Measurements from ENCODE around the gene NKX1-2. TPM values are rescaled to one million over a fixed set of nuclear protein-coding genes. Genes with fewer than 3 reads are reported as not detected.

Gene NKX1-2
- total RNA-seq, 1 donor from 2014 or later: not detected

DNA sequence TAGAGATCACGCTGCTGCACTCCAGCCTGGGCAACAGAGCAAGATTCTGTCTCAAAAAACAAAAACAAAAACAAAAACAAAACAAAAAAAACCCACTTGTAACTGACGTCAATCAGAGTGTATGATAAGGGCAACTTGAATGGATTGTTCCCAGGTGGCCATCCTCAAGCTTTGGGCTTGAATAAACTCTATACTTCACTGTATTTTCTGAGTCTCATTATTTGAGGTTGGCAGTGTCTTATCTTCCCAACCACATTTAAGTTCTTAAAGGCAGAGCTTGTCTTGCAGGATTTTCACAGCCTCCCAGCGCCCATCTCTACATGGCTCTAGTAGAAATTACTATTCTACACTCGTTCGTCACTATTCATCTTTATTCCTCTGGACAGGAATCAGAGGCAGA lies 26.0 kb downstream of the NKX1-2 start:
- no peak for ATAC-seq
- intact Hi-C loops (cut with DNase I): no loop called here
- DNase-seq (ENCODE audit: missing footprints): no peak

DNA sequence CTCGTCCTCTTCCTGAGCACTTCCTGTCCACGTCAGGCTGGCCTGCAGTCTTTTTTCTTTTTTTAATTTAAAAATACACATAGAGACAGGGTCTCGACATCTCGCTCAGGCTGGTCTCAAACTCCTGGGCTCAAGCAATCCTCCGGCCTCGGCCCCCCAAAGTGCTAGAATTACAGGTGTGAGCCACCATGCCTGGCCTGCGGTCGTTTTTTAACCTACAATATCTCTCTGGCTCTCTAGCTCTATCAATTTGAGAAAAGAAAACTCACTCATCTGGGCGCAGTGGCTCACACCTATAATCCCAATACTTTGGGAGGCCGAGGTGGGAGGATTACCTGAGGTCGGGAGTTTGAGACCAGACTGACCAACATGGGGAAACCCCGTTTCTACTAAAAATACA lies 27.1 kb downstream of the NKX1-2 start:
- intact Hi-C loops (cut with DNase I): no loop called here
- ATAC-seq (no peak), DNase-seq (ENCODE audit: missing footprints) (no peak)

DNA sequence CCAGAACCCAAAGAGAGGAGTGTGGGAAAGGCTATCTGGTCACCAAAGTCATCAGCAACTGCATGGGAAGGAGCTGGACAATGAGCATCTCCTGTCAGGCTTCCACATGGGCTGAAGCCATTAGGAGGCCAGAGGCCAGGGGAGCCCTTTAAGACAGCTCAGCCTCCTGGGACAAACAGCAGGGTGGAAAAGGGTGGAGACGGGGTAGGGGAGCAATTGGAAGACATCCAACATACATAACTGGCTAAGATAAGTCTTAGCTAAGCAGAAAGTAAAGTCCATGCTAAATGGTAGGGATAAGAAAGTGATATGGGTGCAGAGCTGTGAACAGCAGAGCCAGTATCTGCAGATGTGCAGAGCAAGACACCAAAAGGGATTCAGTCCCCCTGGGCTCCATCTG lies 29.6 kb downstream of the NKX1-2 start:
- no peak for DNase-seq (ENCODE audit: missing footprints)
- no peak for ATAC-seq
- intact Hi-C loops (cut with DNase I): no loop called here

DNA sequence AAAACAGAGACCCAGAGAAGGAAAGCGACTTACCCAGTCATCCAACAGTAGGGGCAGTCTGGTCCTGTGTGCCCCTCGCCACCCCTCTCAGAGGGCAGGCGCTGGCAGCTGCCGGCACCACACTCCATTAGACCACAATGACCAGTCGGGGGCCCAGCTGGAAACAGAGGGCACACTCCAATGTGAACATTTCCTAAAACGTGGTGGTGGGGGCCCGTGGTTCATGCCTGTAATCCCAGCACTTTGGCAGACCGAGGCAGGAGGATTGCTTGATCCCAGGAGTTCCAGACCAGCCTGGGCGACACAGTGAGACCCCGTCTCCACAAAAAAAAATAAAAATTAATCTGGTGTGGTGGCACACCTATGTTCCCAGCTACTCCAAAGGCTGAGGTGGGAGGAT lies 30.2 kb downstream of the NKX1-2 start:
- DNase-seq (ENCODE audit: missing footprints) (no peak), ATAC-seq (no peak)
- intact Hi-C loops (cut with DNase I): no loop called here

DNA sequence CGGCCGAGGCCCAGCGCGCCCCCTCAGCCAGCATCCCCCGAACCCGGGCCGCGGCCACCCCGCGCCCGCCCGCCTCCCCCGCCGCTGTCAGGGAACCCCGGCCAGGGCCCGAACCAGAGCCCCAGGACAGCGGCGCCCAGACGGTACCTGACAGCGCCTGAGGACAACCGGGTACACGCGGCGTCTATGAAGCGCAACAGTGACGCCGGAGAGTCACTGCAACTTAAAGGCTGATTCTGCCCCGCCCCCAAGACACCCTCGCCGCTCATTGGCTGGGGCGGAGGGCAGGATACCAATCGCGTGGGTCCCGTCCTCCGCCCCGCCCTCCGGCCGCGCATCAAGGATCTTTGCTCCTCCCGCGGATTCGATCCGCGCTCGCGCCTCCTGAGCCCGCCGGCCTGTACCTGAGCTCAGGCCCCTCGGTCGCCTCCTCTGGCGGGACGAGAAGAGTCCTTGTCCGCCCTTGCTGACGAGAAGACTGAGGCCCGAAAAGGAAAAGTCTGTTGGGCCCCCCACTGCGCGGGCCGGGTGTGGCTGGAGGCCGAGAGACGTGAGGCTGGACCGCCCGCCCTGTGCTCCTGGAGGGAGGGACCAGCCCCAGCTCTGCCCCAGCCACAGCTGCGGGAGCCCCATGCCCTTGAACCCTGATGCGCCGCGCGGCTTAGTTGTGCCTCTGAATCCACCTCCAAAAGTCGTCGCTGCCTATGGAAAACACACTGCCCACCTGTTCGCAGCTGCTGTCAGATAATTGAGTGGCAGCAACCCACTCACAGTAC lies 30.9 kb downstream of the NKX1-2 start, which contains the start of gene OAT:
OAT (minus strand) TSS at position 198 of the 776 bp plus-strand sequence. CDS start 6,752 bp downstream, outside the sequence.
- ATAC-seq: peak; percentile 98
- intact Hi-C loops (cut with DNase I): loop anchor here (1.0 kb wide), 1 partner anchor 106 kb away; no protein-coding TSS in a partner anchor
- peak; percentile 98 for DNase-seq (ENCODE audit: missing footprints)

DNA sequence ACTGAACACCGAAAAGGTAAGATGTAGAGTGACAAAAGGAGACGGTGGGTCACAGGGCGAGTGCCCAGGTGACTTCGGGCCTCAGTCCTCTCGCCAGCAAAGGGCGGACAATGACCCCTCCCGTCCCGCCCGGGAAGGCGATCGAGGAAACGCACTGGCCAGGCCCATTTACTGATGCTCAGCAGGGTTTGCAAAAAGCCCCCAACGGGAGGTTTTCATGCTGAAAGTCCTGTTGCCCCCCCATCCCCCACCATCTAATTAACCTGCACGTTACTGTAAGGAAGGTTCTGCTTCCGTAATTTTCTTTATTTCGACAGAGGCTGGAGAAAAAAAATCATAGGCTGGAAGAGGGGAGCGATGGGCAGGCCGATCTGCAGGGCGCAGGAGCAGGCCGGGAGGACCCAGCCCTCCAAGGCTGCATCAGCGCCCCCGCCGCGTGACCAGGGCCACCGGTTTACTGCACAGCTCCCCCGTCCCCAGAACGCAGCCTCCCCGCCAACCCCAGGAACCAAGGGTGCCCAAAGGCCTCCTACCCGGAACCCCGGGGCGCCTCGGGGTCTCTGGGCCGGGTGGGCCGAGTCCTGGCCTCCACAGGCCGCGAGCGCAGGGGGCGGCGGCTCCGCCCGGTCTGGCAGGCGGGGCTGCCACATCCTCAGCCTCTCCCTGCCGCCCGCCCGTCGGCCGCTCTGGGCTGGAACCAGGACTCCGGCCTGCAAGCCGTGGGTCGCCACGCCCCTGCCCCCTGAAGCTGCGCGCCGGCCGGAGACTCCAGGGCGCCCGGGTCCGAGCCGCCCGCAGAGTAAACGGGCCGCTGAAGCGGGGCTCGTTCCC lies 31.7 kb downstream of the NKX1-2 start:
- ATAC-seq (peak; percentile 62), DNase-seq (ENCODE audit: missing footprints) (peak; percentile 83)
- intact Hi-C loops (cut with DNase I): loop anchor here (1.0 kb wide), 1 partner anchor 107 kb away; no protein-coding TSS in a partner anchor

DNA sequence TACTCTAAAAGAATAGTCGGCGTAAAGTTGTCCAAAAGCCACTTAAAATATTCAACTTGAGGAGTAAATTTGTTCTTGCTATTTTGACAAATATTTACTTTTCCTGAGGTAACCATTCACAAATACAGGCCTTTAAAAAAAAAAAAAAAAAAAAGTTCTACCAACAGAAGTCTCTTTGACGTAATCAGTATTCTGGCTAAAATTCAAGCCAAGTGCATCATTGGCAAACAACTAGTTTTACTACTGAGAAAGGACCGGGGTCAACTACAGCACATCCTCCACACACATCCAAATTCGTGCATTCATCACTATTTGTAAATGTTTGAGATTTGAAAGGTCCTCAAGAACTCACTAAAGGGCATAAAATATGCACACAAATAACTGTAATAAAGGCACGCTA lies 33.1 kb downstream of the NKX1-2 start:
- intact Hi-C loops (cut with DNase I): no loop called here
- ATAC-seq (no peak), DNase-seq (ENCODE audit: missing footprints) (no peak)

DNA sequence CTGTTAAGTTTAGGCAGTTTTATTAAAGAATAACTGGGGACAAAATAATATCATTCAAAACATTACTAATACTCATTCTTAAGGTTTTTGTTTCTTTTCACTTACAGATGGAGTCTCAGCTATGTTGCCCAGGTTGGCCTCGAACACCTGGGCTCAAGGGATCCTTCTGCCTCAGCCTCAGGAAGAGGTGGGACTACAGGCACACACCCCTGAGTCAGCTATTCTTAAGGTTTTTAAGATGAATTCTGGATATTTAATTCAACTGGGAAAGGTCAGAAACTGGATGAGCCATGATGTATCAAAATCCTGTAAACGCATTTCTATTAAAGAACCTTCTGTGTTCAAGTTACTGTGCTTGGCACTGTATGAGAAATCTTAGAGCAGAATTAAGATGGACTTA lies 34.6 kb downstream of the NKX1-2 start:
- DNase-seq (ENCODE audit: missing footprints) (no peak), ATAC-seq (no peak)
- intact Hi-C loops (cut with DNase I): no loop called here

DNA sequence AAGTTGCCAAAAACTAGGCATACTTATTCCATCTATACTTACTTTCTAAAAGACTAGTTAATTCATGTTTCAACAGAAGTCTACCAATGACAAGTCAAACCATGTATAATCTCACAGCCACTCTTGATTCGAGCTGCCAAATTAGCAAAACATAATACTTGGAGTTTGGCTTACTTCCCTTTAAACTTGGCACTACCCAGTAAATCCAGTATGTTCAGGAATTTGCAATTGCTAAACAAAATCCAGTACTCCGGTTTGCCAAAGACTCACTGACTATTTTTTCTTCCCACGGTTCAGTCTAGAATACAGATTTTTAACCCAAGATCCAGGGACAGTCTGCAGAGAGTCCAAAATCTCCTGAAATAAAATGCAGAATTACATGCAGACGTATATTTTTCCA lies 35.8 kb downstream of the NKX1-2 start:
- DNase-seq (ENCODE audit: missing footprints) (no peak), ATAC-seq (no peak)
- intact Hi-C loops (cut with DNase I): no loop called here

DNA sequence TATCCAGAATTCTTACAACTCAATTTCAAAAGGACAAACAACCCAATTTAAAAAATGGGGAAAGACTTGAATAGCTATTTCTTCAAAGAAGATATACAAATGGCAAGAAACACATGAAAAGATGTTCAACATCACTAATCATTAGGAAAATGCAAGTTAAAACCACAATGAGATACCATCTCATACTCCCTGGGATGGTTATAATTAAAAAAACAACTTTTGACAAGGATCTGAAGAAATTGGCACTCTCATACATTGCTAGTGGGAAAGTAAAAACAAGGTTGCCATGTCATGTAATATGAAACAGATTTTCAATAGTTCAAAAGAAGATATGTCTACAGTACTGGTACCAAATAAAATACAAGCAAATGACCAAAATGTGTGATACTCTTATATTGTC lies 40.1 kb downstream of the NKX1-2 start:
- ATAC-seq: no peak

DNA sequence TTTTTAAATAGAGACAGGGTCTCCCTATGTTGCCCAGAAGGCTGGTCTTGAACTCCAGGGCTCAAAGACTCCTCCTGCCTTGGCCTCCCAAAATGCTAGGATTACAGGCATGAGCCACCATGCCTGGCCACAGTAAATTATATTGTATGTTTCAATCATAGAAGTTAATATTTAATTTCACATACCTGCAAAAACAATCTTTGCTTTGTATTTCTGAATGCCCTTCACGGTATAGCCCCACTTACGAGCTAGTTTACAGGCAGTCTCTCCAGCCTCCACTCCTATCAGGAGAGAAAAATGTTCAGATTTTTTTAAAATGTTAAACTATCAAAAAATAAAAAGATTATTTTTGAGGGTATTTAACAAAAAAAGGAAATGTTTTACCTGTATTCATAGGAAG lies 41.5 kb downstream of the NKX1-2 start:
- ATAC-seq: no peak

More for the DNA sequence above, 40.1 kb downstream of the NKX1-2 start:
- intact Hi-C loops (cut with DNase I): no loop called here
- DNase-seq (ENCODE audit: missing footprints): no peak

DNA sequence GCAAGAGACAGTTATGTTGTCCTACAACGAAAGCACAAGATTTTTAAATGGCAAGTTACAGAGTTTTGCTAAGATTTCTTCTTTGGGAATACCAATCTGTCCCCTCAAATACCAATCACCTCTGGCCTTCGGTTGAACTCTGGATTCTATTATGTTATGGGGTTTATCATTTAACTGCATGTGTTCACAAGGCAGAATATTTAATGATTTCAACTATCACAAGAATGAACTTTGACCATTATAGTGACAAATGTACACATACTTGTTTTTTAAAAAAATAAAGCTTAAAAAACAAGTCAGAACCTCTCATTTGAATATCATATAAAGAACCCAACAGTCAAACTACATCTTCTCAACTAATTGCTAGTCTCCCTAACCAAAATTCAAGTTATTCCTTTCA lies 42.4 kb downstream of the NKX1-2 start:
- intact Hi-C loops (cut with DNase I): no loop called here
- ATAC-seq (no peak), DNase-seq (ENCODE audit: missing footprints) (no peak)

More for the DNA sequence above, 41.5 kb downstream of the NKX1-2 start:
- DNase-seq (ENCODE audit: missing footprints): no peak
- intact Hi-C loops (cut with DNase I): no loop called here

DNA sequence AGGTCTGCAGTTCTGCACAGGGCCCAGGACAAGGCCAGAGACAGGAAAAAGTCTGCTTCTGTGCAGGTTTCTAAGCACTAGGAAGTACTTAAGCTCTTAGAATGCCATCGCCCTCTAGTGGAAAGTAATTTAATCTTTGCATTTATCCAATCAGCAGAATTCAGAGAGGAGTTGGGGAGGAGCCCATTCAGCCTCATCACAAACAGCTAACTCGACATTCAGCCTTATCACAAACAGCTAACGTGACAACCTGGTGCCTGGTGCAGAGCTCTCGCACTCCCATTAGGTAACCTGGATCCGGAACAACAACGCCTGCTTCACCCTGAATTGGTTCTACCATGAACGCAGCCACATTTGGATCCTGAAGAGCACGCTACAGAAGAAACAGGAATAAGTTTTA lies 46.3 kb downstream of the NKX1-2 start:
- intact Hi-C loops (cut with DNase I): no loop called here
- ATAC-seq: peak; percentile 73
- DNase-seq (ENCODE audit: missing footprints): no peak

DNA sequence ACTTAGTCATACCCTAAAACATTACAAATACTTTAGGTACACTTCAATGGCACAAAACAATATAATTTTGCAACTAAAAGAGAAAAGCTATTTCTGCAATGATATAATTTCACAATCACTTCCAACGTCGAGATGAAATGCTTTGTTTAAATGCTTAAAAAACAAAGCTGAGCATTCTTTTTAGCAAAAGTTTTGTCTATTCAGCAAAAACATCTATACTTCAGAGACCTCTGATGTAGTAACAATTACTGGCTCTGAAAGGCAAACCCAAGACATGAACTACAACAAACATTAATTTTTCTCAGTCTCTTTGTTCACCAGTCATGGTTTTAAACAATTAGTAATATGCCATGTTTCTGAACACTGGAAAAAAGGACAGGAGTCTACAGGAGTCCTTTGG lies 47.6 kb downstream of the NKX1-2 start:
- intact Hi-C loops (cut with DNase I): no loop called here
- no peak for ATAC-seq
- no peak for DNase-seq (ENCODE audit: missing footprints)

DNA sequence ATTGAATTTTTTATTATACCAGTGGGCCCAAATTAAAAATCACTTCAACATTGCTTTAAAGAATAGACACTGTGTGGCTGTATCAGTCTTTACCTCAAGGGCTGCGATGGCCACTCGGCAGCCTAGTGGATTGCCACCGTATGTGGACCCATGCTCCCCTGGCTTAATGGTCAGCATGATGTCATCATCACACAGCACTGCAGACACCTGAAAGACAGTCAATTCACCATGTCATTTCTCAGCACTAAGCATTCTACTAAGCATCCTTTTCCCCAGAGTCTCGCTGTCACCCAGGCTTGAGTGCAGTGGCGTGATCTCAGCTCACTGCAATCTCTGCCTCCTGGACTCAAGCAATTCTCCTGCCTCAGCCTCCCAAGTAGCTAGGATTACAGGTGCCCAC lies 48.2 kb downstream of the NKX1-2 start:
- no peak for DNase-seq (ENCODE audit: missing footprints)
- intact Hi-C loops (cut with DNase I): no loop called here
- no peak for ATAC-seq

Other genes with a start within 250 kb of the NKX1-2 start
- gene OAT, start 31.1 kb downstream of the NKX1-2 start, total RNA-seq: 27.3 TPM
- gene LHPP, start 11.8 kb upstream of the NKX1-2 start, total RNA-seq: 5.8 TPM